GM12892 (cell line): Measurements from ENCODE around the gene CCDC24.

Source experiments
- DNase-seq: peaks from one replicate; pipeline ENCODE4 v3.0.0; 2011; ENCODE audit not compliant: insufficient read length
- FAIRE-seq: peaks from 2 replicates; lab custom pipeline; 2011; peaks lifted over from hg19 to GRCh38; lab: Jason Lieb, UNC
- POLR2A ChIP-seq: IDR thresholded peaks from 2 replicates; pipeline ENCODE4 v1.6.1; 2011; ENCODE audit warnings: low read depth, low read length, control low read depth
- POLR2AphosphoS5 ChIP-seq: IDR thresholded peaks from 2 replicates; pipeline ENCODE4 v1.6.1; 2011; ENCODE audit warnings: low read depth, low read length, control low read depth
- TAF1 ChIP-seq: IDR thresholded peaks from 2 replicates; pipeline ENCODE4 v1.6.1; 2011; ENCODE audit warnings: low read depth, mild to moderate bottlenecking, control low read depth, low read length, borderline replicate concordance

CCDC24 gene

GRCh38 chr1:43952731-43953346 is 38.6 kb upstream of the CCDC24 start:
- FAIRE-seq = no peak
- TF ChIP-seq TAF1 (no peak), POLR2A (no peak)
- DNase-seq = no peak

GRCh38 chr1:43953361-43953760 is 38.0 kb upstream of the CCDC24 start:
- no peak for FAIRE-seq
- TF ChIP-seq TAF1 = no peak
- no peak for DNase-seq

- no peak for FAIRE-seq
Measured at GRCh38 chr1:43954036-43954435, 37.4 kb upstream of the CCDC24 start.

GRCh38 chr1:43956234-43956633 is 35.2 kb upstream of the CCDC24 start:
- DNase-seq (no peak), FAIRE-seq (no peak)
- no peak for TF ChIP-seq TAF1
- TF ChIP-seq POLR2AphosphoS5 = no peak
- no peak for TF ChIP-seq POLR2A

More at GRCh38 chr1:43954036-43954435, 37.4 kb upstream of the CCDC24 start:
- no peak for TF ChIP-seq TAF1
- no peak for DNase-seq

- DNase-seq (no peak), FAIRE-seq (no peak)
- no peak for TF ChIP-seq POLR2AphosphoS5
- TF ChIP-seq POLR2A = no peak
- no peak for TF ChIP-seq TAF1
Measured at GRCh38 chr1:43957407-43958040, 33.9 kb upstream of the CCDC24 start.

- FAIRE-seq = no peak
- no peak for DNase-seq
- TF ChIP-seq POLR2A (no peak), POLR2AphosphoS5 (no peak), TAF1 (no peak)
Measured at GRCh38 chr1:43958351-43959255, 32.8 kb upstream of the CCDC24 start.

- FAIRE-seq = no peak
- TF ChIP-seq POLR2AphosphoS5 (no peak), TAF1 (no peak), POLR2A (no peak)
- DNase-seq = no peak
Measured at GRCh38 chr1:43960798-43961197, 30.6 kb upstream of the CCDC24 start.

- no peak for DNase-seq
- TF ChIP-seq TAF1 (no peak), POLR2A (no peak)
- no peak for FAIRE-seq
Measured at GRCh38 chr1:43961692-43962091, 29.7 kb upstream of the CCDC24 start.

- FAIRE-seq (no peak), DNase-seq (no peak)
- TF ChIP-seq TAF1 = no peak
- no peak for TF ChIP-seq POLR2A
- TF ChIP-seq POLR2AphosphoS5 = no peak
Measured at GRCh38 chr1:43962324-43962723, 29.1 kb upstream of the CCDC24 start.

- no peak for DNase-seq
- TF ChIP-seq POLR2A (no peak), TAF1 (no peak), POLR2AphosphoS5 (no peak)
- no peak for FAIRE-seq
Measured at GRCh38 chr1:43963006-43963405, 28.4 kb upstream of the CCDC24 start.

- FAIRE-seq (no peak), DNase-seq (no peak)
- TF ChIP-seq POLR2A = no peak
- no peak for TF ChIP-seq TAF1
- TF ChIP-seq POLR2AphosphoS5 = no peak
Measured at GRCh38 chr1:43963890-43964289, 27.5 kb upstream of the CCDC24 start.

GRCh38 chr1:43965316-43965715 is 26.1 kb upstream of the CCDC24 start:
- DNase-seq (no peak), FAIRE-seq (no peak)
- TF ChIP-seq POLR2A = no peak
- no peak for TF ChIP-seq POLR2AphosphoS5
- TF ChIP-seq TAF1 = no peak

GRCh38 chr1:43968348-43968948 is 23.0 kb upstream of the CCDC24 start:
- no peak for FAIRE-seq
- DNase-seq = no peak
- TF ChIP-seq TAF1 (no peak), POLR2AphosphoS5 (no peak), POLR2A (no peak)

GRCh38 chr1:43969416-43969745 is 22.0 kb upstream of the CCDC24 start:
- no peak for TF ChIP-seq POLR2A
- no peak for TF ChIP-seq POLR2AphosphoS5
- TF ChIP-seq TAF1 = no peak
- DNase-seq = no peak
- no peak for FAIRE-seq
